Type B pancreatic cell (in vitro differentiated cells): ENCODE results near the gene PDE6G. TPM values are rescaled to one million over a fixed set of nuclear protein-coding genes. Genes with fewer than 3 reads are reported as not detected.

Experiments used
- DNase-seq: peaks from one replicate; pipeline ENCODE4 v3.0.0; 2021; ENCODE audit warnings: mixed read lengths; ENCODE audit not compliant: unreplicated experiment; ENCODE audit errors: extremely low spot score
- H3K27ac Mint-ChIP-seq: 2 replicates; pipeline ENCODE4 v1.8.0; 2021; ENCODE audit warnings: mild to moderate bottlenecking, mixed read lengths
- H3K27me3 Mint-ChIP-seq: 2 replicates; pipeline ENCODE4 v1.8.0; 2021; ENCODE audit warnings: mixed read lengths
- H3K36me3 Mint-ChIP-seq: 2 replicates; pipeline ENCODE4 v1.8.0; 2021; ENCODE audit warnings: mixed read lengths
- H3K4me1 Mint-ChIP-seq: one replicate; pipeline ENCODE4 v1.8.0; 2021; ENCODE audit warnings: mixed read lengths; ENCODE audit not compliant: unreplicated experiment
- H3K4me3 Mint-ChIP-seq: 2 replicates; pipeline ENCODE4 v1.8.0; 2021; ENCODE audit warnings: mild to moderate bottlenecking, mixed read lengths
- H3K9me3 Mint-ChIP-seq: 2 replicates; pipeline ENCODE4 v1.8.0; 2021; ENCODE audit warnings: mixed read lengths
- total RNA-seq: library from RNA; stranded (reverse); gene quantifications from 2 replicates; pipeline ENCODE4 v1.2.1, GENCODE V29; 2021; ENCODE audit warnings: low replicate concordance
- TF ChIP-seq, protein P1 (sequence below): fragments of 200-600 bp; sonication (generic); conservative IDR thresholded peaks from 2 replicates; pipeline ENCODE4 v1.5.0; 2021; ENCODE audit warnings: antibody characterized with exemption, mild to moderate bottlenecking

PDE6G gene
- total RNA-seq, 1 donor from 2014 or later: 0.97 TPM

DNA sequence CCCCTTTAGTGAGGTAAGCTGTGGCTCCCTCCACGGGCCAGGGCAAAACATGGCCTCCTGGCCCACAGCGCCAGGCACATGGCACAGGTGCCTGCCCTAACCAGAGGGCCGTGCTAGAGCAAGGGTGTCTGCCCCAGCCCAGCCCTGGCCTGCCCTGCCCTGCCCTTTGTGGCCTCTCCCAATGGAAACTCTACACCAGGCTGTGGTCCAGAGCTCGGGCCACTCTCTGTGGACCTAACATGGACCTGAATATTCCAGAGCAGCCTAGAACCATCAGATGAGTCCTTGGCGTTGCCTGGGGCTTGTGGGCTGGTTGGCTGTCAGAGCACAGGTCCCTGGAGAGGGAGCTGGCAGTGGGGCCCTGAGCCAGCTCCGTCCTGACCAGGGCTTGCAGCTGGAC lies 38.9 kb upstream of the PDE6G start:
- no peak for DNase-seq
- H3K27me3 Mint-ChIP-seq: no peaks in the 10 kb centered on the region
- no peaks in the 10 kb centered on the region for H3K4me1 Mint-ChIP-seq
- H3K36me3 Mint-ChIP-seq: peaks cover 12% of the 10 kb centered on the region
- H3K4me3 Mint-ChIP-seq: no peak overlapping the region
- no peak overlapping the region for H3K27ac Mint-ChIP-seq
- no peaks in the 10 kb centered on the region for H3K9me3 Mint-ChIP-seq
- TF ChIP-seq, protein P1, sequence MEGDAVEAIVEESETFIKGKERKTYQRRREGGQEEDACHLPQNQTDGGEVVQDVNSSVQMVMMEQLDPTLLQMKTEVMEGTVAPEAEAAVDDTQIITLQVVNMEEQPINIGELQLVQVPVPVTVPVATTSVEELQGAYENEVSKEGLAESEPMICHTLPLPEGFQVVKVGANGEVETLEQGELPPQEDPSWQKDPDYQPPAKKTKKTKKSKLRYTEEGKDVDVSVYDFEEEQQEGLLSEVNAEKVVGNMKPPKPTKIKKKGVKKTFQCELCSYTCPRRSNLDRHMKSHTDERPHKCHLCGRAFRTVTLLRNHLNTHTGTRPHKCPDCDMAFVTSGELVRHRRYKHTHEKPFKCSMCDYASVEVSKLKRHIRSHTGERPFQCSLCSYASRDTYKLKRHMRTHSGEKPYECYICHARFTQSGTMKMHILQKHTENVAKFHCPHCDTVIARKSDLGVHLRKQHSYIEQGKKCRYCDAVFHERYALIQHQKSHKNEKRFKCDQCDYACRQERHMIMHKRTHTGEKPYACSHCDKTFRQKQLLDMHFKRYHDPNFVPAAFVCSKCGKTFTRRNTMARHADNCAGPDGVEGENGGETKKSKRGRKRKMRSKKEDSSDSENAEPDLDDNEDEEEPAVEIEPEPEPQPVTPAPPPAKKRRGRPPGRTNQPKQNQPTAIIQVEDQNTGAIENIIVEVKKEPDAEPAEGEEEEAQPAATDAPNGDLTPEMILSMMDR: no peak

DNA sequence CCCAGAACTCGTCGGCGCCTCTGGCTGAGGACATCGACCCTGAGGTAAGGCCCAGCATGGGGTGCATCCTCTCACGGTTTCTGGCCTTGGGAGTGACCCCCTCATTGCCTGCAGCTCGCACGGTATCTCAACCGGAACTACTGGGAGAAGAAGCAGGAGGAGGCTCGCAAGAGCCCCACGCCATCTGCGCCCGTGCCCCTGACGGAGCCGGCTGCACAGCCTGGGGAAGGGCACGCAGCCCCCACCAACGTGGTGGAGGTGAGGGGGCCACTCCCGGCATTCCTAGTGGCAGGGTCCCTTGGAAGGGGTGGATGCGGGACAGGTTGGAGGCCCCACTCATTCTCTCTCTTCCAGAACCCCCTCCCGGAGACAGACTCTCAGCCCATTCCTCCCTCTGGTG lies 38.5 kb upstream of the PDE6G start:
- Mint-ChIP-seq H3K36me3 (peaks cover 12% of the 10 kb centered on the region), H3K4me1 (no peaks in the 10 kb centered on the region), H3K27ac (no peak overlapping the region), H3K9me3 (no peaks in the 10 kb centered on the region), H3K4me3 (no peak overlapping the region), H3K27me3 (no peaks in the 10 kb centered on the region)
- TF ChIP-seq, protein P1: no peak
- DNase-seq: no peak

DNA sequence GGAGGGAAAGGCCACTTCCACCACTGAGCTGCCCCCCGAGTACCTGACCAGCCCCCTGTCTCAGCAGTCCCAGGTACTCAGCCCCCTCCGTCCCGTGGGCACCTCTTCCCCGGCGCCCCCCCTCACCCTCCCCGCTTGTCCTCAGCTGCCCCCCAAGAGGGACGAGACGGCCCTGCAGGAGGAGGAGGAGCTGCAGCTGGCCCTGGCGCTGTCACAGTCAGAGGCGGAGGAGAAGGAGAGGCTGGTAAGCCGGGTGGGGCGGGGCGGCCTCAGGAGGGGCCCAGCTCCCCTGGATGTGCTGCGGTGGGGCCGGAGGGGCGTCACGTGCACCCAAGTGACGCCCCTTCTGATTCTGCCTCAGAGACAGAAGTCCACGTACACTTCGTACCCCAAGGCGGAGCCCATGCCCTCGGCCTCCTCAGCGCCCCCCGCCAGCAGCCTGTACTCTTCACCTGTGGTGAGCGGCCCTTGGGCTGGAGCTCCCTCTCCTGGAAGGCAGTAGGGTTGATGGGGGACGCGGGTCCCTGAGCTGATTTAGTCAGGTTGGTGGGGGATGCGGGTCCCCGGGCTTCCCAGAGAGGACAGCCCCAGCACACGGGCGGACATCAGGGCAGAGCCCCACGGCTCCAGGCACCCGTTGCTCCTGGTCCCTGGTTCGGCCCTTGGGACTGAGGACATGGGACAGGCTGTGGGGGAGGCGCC lies 37.3 kb upstream of the PDE6G start:
- DNase-seq: no peak
- Mint-ChIP-seq H3K27me3 (no peaks in the 10 kb centered on the region), H3K36me3 (peaks cover 8% of the 10 kb centered on the region), H3K4me3 (no peak overlapping the region), H3K9me3 (no peaks in the 10 kb centered on the region), H3K27ac (no peak overlapping the region), H3K4me1 (no peaks in the 10 kb centered on the region)
- TF ChIP-seq, protein P1: no peak

DNA sequence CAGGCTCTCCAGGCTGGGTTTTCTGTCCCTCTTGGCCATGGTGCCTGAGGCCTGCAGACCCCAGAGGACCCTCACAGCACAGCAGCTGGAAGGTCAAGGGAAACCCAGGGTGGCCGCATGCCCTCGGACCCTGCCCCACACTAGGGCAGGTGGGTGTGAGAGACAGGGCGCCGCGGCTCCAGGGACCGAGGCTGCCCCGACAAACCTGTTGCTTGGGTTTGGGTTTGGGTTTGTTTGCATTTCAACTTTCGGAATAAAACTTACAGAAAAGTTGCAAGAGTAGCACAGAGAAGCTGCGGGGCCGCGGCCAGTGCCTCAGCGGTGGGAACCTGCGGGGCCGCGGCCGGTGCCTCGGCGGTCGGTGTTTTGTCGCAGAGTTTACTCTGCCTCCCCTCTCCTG lies 35.3 kb upstream of the PDE6G start:
- DNase-seq: no peak
- Mint-ChIP-seq H3K4me1 (no peaks in the 10 kb centered on the region), H3K27ac (no peak overlapping the region), H3K9me3 (no peaks in the 10 kb centered on the region), H3K27me3 (no peaks in the 10 kb centered on the region), H3K36me3 (no peaks in the 10 kb centered on the region), H3K4me3 (no peak overlapping the region)
- TF ChIP-seq, protein P1: no peak

DNA sequence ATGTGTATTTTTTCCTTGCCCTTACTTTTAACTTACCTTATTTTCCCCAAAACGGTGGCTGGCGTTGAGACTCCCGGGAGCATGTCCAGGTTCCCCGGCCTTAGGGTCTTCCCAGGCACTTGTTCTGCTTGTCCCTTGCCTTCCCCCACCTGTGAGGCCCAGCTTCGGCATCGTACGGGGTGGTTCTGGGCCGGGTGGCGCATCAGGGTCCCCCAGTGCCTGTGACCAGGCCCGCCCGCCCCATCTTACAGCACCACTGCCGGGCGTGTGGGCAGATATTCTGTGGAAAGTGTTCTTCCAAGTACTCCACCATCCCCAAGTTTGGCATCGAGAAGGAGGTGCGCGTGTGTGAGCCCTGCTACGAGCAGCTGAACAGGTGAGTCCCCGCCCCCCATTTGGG lies 34.9 kb upstream of the PDE6G start:
- no peak for DNase-seq
- no peaks in the 10 kb centered on the region for H3K4me1 Mint-ChIP-seq
- TF ChIP-seq, protein P1: no peak
- no peaks in the 10 kb centered on the region for H3K9me3 Mint-ChIP-seq
- no peak overlapping the region for H3K4me3 Mint-ChIP-seq
- H3K27me3 Mint-ChIP-seq: no peaks in the 10 kb centered on the region
- H3K27ac Mint-ChIP-seq: no peak overlapping the region
- H3K36me3 Mint-ChIP-seq: no peaks in the 10 kb centered on the region
